ENCODE measurements around the gene MBTPS1.

- TF ChIP-seq CTCF (conservative IDR thresholded peaks at IDR 0.05; ENCODE audit: low read depth in 2 of 2) = no peak
- TF ChIP-seq POLR2AphosphoS5 (IDR thresholded peaks at IDR 0.05; ENCODE audit: low read depth) = no peak
Observed at GRCh38 chr16:84034516-84034915, 82.2 kb downstream of the MBTPS1 start.

Data from GM23338 (cell line).